GM12878 (cell line): ENCODE results near the gene LIX1L. TPM values are rescaled to one million over a fixed set of nuclear protein-coding genes. Genes with fewer than 3 reads are reported as not detected.

Source experiments
- ATAC-seq: fragments of 200-7000 bp; cut with Tn5 transposase; 3 replicates; pipeline ENCODE4 v1.9.1; 2020; ENCODE audit warnings: mild to moderate bottlenecking, moderate library complexity
- BruUV-seq: library from RNA; stranded (reverse); fragments of 400-500 nt; replicated peaks from 2 replicates; lab custom pipeline; 2021; lab: Mats Ljungman, UMichigan
- CTCF ChIA-PET: fragments of 300-600 bp; sonication (Branson Sonifier 250); formaldehyde crosslinking; extraction: SDS; loops from one replicate; lab custom pipeline; 2021; ENCODE audit warnings: inconsistent platforms; lab: Yijun Ruan, JAX
- POLR2A ChIA-PET: fragments of 350-600 bp; formaldehyde crosslinking; extraction: SDS; loops from one replicate; lab custom pipeline; 2021; ENCODE audit warnings: inconsistent platforms; lab: Charles Lee
- RAD21 ChIA-PET: fragments of 300-600 bp; sonication (Branson Sonifier 250); formaldehyde crosslinking; loops from one replicate; lab custom pipeline; 2023; ENCODE audit warnings: antibody characterized with exemption; ENCODE audit not compliant: unreplicated experiment; lab: Charles Lee
- SMC1A ChIA-PET: fragments of 300-600 bp; sonication (Branson Sonifier 250); formaldehyde crosslinking; loops from one replicate; lab custom pipeline; 2023; ENCODE audit not compliant: unreplicated experiment, uncharacterized antibody; lab: Charles Lee
- DNase-seq: peaks from one replicate; pipeline ENCODE4 v3.0.0-alpha.2; 2011; ENCODE audit warnings: low read depth, low spot score
- FAIRE-seq: peaks from 3 replicates; lab custom pipeline; 2011; peaks lifted over from hg19 to GRCh38; lab: Jason Lieb, UNC
- H2AFZ ChIP-seq: 2 replicates; pipeline ENCODE4 v1.6.0; 2011; ENCODE audit warnings: low read depth, low read length, control low read depth; ENCODE audit not compliant: control insufficient read depth
- H3K27ac ChIP-seq: 2 replicates; pipeline ENCODE4 v1.5.1; 2011; ENCODE audit warnings: control low read depth; ENCODE audit not compliant: control insufficient read depth, insufficient read depth
- H3K27me3 ChIP-seq, 2 experiments: replicated peaks in 1 of 2; 2 replicates each; pipeline versions ENCODE4 v1.6.0 to v1.6.1; 2011; ENCODE audit warnings: low read length in 1 of 2; ENCODE audit not compliant: control insufficient read depth in 2 of 2, insufficient read depth in 2 of 2
- H3K36me3 ChIP-seq, 2 experiments: 2 replicates each; pipeline ENCODE4 v1.5.1; 2011; ENCODE audit warnings: low read length in 1 of 2; ENCODE audit not compliant: control insufficient read depth in 2 of 2, insufficient read depth in 2 of 2
- H3K4me1 ChIP-seq: 2 replicates; pipeline ENCODE4 v1.6.1; 2011; ENCODE audit warnings: mild to moderate bottlenecking, low read length, moderate library complexity, mixed read lengths; ENCODE audit not compliant: control insufficient read depth, insufficient read depth
- H3K4me2 ChIP-seq: 2 replicates; pipeline ENCODE4 v1.6.0; 2011; ENCODE audit warnings: control low read depth; ENCODE audit not compliant: control insufficient read depth, insufficient read depth
- H3K4me3 ChIP-seq: fragments of 200-600 bp; sonication (generic); 2 replicates; pipeline ENCODE4 v1.5.1; 2016
- H3K79me2 ChIP-seq: 2 replicates; pipeline ENCODE4 v1.6.0; 2011; ENCODE audit warnings: low read length; ENCODE audit not compliant: control insufficient read depth, insufficient read depth
- H3K9ac ChIP-seq: 2 replicates; pipeline ENCODE4 v1.8.0; 2011; ENCODE audit warnings: low read length, control low read depth, mixed read lengths; ENCODE audit not compliant: control insufficient read depth, insufficient read depth
- H3K9me3 ChIP-seq: replicated peaks from 3 replicates; pipeline ENCODE4 v1.5.1; 2011; ENCODE audit warnings: mild to moderate bottlenecking, low read length; ENCODE audit not compliant: control insufficient read depth, insufficient read depth
- H4K20me1 ChIP-seq: 2 replicates; pipeline ENCODE4 v1.6.0; 2011; ENCODE audit not compliant: control insufficient read depth, insufficient read depth
- BACH1 ChIP-seq: fragments of 450-650 bp; IDR thresholded peaks from 2 replicates; pipeline ENCODE4 v1.6.1; 2017; ENCODE audit warnings: mild to moderate bottlenecking, borderline replicate concordance
- BCLAF1 ChIP-seq: fragments of 450-650 bp; IDR thresholded peaks from 2 replicates; pipeline ENCODE4 v1.6.1; 2017; ENCODE audit warnings: antibody characterized with exemption, mild to moderate bottlenecking, moderate library complexity
- BHLHE40 ChIP-seq, 2 experiments: fragments of 450-650 bp in 1 of 2; IDR thresholded peaks; 2 replicates each; pipeline ENCODE4 v1.6.1; 2011 to 2017; ENCODE audit warnings: low read depth in 2 of 2, borderline replicate concordance in 1 of 2, improper control_type of control experiment in 1 of 2, low read length in 1 of 2, mild to moderate bottlenecking in 1 of 2
- LARP7 ChIP-seq: fragments of 450-650 bp; IDR thresholded peaks from 2 replicates; pipeline ENCODE4 v1.6.1; 2017; ENCODE audit warnings: mild to moderate bottlenecking
- MAX ChIP-seq: IDR thresholded peaks from 2 replicates; pipeline ENCODE4 v1.6.1; 2012; ENCODE audit warnings: low read depth, low read length, improper control_type of control experiment
- MLLT1 ChIP-seq: fragments of 450-650 bp; IDR thresholded peaks from 2 replicates; pipeline ENCODE4 v1.6.1; 2016; ENCODE audit warnings: mild to moderate bottlenecking
- MTA2 ChIP-seq: fragments of 450-650 bp; IDR thresholded peaks from 2 replicates; pipeline ENCODE4 v1.6.1; 2016; ENCODE audit warnings: low read depth, mild to moderate bottlenecking, moderate library complexity
- PAX8 ChIP-seq: fragments of 450-650 bp; IDR thresholded peaks from 2 replicates; pipeline ENCODE4 v1.6.1; 2017; ENCODE audit warnings: mild to moderate bottlenecking, moderate library complexity
- SMAD5 ChIP-seq: IDR thresholded peaks from 2 replicates; pipeline ENCODE4 v1.6.1; 2016; ENCODE audit warnings: antibody characterized with exemption, low read depth
- TCF12 ChIP-seq: IDR thresholded peaks from 2 replicates; pipeline ENCODE4 v1.6.1; 2011; ENCODE audit warnings: low read depth, mild to moderate bottlenecking, low read length
- ZNF687 ChIP-seq: fragments of 450-650 bp; IDR thresholded peaks from 2 replicates; pipeline ENCODE4 v1.6.1; 2017; ENCODE audit warnings: mild to moderate bottlenecking, moderate library complexity
- WGBS: methylation state at CpG from one replicate; pipeline ENCODE4 v1.1.6; 2016; ENCODE audit warnings: low lambda C conversion rate; ENCODE audit not compliant: insufficient replicate concordance, insufficient coverage; ENCODE audit errors: missing lambda C conversion rate; 5-methylcytosine and 5-hydroxymethylcytosine counted together
- in situ Hi-C: fragments of 300-500 bp; cut with MboI; formaldehyde crosslinking; loops from 9 replicates; pipeline ENCODE4 v1.14.3; 2018; ENCODE audit warnings: mixed read lengths
- intact Hi-C: fragments of 100-400 bp; cut with micrococcal nuclease; formaldehyde crosslinking; loops from one replicate; pipeline ENCODE4 v1.14.2; 2022; ENCODE audit not compliant: unreplicated experiment
- polyA plus RNA-seq, 11 experiments: library from polyadenylated mRNA; depleted of rRNA in 4 of 11; unstranded in 6 of 11; stranded (reverse) in 5 of 11; fragments of >200 nt; fragmentation: Nextera tagmentation in 4 of 11; fragmentation: Illumina TruSeq in 1 of 11; extraction: Ambion mirVana in 4 of 11; extraction: Trizol in 1 of 11; gene quantifications; 1 replicate in 1 of 11; 2 replicates in 10 of 11; pipeline versions ENCODE4 v1.2.1 to v1.2.3, GENCODE V29; 2011 to 2016; ENCODE audit warnings: inconsistent platforms in 2 of 11, missing spikeins in 2 of 11, low read depth in 1 of 11
- total RNA-seq, 4 experiments: library from RNA; depleted of rRNA in 3 of 4; stranded (reverse); fragments of >200 nt in 3 of 4; fragmentation: Illumina TruSeq in 1 of 4; extraction: Trizol in 1 of 4; gene quantifications; 2 replicates each; pipeline versions ENCODE4 v1.2.1 to v1.2.3, GENCODE V29; 2013 to 2021

LIX1L gene
- total and polyA plus RNA-seq, 10 of the 15 experiments (the other 5 are each of a cell fraction or from before 2014, with no cell fraction given) = 5.5 to 48.2 (median 15.3) TPM

GRCh38 chr1:145983206-145983675 is 25.4 kb upstream of the LIX1L start (continued):
- no peak for TF ChIP-seq BCLAF1
- TF ChIP-seq PAX8 = no peak

GRCh38 chr1:145982010-145982723 is 24.4 kb upstream of the LIX1L start:
- H3K27ac ChIP-seq = no peak overlapping the region
- DNase-seq (no peak), FAIRE-seq (no peak)
- RAD21 ChIA-PET = interaction anchor here (1.5 to 7.9 kb wide), 3 partner anchors 12 to 17 kb away, joined by 6 to 100 read pairs (median 6); partner anchors contain the start of genes ANKRD34A, POLR3GL and TXNIP
- TF ChIP-seq ZNF687 (no peak), MAX (no peak), LARP7 (no peak), BACH1 (no peak), MTA2 (no peak), SMAD5 (no peak), TCF12 (no peak), BHLHE40 (IDR thresholded peaks at IDR 0.05; ENCODE audit: borderline replicate concordance in 1 of 2, low read depth in 2 of 2, low read length in 1 of 2) (no peak), MLLT1 (no peak)
- TF ChIP-seq, all 136 proteins: peak for 0
- in situ Hi-C loops (no loop called here), intact Hi-C loops (no loop called here)
- H3K9ac ChIP-seq = no peak overlapping the region
- H3K4me1 ChIP-seq = peaks cover 54% of the 10 kb centered on the region
- no peaks in the 10 kb centered on the region for H3K27me3 ChIP-seq
- no peaks in the 10 kb centered on the region for H3K9me3 ChIP-seq
- ChIA-PET CTCF (interaction anchor here (0.6 to 9.4 kb wide), 5 partner anchors 10 to 52 kb away, joined by 3 to 361 read pairs (median 7); partner anchors contain the start of gene TXNIP), POLR2A (interaction anchor here (0.8 to 2.1 kb wide), 8 partner anchors 9 to 58 kb away, joined by 3 to 12 read pairs (median 4); partner anchors contain the start of genes LIX1L and TXNIP), SMC1A (interaction anchor here (0.7 to 10.9 kb wide), 5 partner anchors 11 to 71 kb away, joined by 3 to 244 read pairs (median 7); partner anchors contain the start of genes ANKRD34A, POLR3GL and TXNIP)
- H3K4me3 ChIP-seq = no peak overlapping the region
- H3K36me3 ChIP-seq = no peaks in the 10 kb centered on the region
- WGBS = 72% methylated on average over 6 of the region's 6 CpGs
- ATAC-seq = no peak
- H2AFZ ChIP-seq = no peak overlapping the region
- no peaks in the 10 kb centered on the region for H4K20me1 ChIP-seq
- no peaks in the 10 kb centered on the region for H3K79me2 ChIP-seq
- BruUV-seq = no TSS peak
- H3K4me2 ChIP-seq = no peak overlapping the region
